ENCODE data around the gene ZNF648.

DNA sequence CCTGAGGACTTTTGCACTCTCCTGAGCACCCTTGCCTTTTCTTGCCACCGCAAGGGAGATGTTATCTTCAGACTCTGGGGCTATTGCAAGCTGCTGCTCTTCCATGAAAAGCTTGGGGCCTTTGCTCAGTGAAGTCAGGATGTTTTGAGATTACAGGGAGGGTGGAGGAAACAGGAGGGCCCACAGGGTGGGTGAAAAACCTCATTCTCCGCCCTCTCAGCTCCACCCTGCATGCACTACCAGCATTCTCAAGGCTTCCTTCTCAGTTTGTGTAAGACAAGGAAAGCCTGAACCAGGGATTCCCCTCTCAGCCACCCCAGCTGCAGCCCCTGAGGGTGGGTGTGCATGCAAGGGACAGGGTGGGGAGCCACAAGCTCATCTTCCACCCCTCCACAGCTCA lies 25.8 kb upstream of the ZNF648 start:
- TF ChIP-seq, protein P1, sequence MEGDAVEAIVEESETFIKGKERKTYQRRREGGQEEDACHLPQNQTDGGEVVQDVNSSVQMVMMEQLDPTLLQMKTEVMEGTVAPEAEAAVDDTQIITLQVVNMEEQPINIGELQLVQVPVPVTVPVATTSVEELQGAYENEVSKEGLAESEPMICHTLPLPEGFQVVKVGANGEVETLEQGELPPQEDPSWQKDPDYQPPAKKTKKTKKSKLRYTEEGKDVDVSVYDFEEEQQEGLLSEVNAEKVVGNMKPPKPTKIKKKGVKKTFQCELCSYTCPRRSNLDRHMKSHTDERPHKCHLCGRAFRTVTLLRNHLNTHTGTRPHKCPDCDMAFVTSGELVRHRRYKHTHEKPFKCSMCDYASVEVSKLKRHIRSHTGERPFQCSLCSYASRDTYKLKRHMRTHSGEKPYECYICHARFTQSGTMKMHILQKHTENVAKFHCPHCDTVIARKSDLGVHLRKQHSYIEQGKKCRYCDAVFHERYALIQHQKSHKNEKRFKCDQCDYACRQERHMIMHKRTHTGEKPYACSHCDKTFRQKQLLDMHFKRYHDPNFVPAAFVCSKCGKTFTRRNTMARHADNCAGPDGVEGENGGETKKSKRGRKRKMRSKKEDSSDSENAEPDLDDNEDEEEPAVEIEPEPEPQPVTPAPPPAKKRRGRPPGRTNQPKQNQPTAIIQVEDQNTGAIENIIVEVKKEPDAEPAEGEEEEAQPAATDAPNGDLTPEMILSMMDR (IDR thresholded peaks at IDR 0.05; ENCODE audit: low read depth, low read length): no peak
- TF ChIP-seq POLR2A (IDR thresholded peaks at IDR 0.05; ENCODE audit: extremely low read depth, insufficient read length) (no peak), MYC (IDR thresholded peaks at IDR 0.05; ENCODE audit: low read depth, low read length) (no peak)
- TF ChIP-seq, protein P2, sequence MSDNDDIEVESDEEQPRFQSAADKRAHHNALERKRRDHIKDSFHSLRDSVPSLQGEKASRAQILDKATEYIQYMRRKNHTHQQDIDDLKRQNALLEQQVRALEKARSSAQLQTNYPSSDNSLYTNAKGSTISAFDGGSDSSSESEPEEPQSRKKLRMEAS (IDR thresholded peaks at IDR 0.05; ENCODE audit: low read depth, low read length): no peak

Data from NB4 (cell line).